ENCODE results near the gene IFI27. TPM values are rescaled to one million over a fixed set of nuclear protein-coding genes. Genes with fewer than 3 reads are reported as not detected.

The IFI27 gene
- total and polyA plus RNA-seq, 2 donors (not counting 1 experiment from before 2014, with no cell fraction given) = 0.15 to 0.81 TPM

DNA sequence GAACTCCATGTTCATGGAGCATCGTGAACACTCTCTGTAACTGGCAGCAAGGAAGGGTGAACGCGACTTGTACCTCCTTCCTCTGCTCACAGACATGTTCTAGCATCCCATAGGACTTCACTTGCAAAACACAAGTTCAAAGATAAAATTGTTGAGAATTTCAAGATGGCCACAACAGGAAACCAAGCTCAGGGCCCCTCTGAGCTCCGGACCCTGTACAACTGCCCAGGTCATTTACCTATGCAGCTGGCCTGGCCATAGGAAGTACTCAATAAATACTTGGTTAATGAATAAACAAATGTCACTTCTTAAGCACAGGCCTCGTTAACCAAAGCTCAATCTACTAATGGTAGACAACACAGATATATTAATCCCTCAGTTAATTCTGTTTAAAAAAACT is 51.9 kb downstream of the IFI27 start:
- Mint-ChIP-seq H3K27me3 (peaks cover 42% of the 10 kb centered on the region), H3K27ac (no peak overlapping the region), H3K4me3 (no peak overlapping the region), H3K4me1 (no peaks in the 10 kb centered on the region), H3K9me3 (ENCODE audit: insufficient read depth) (no peaks in the 10 kb centered on the region)
- Histone ChIP-seq H3K4me1 (ENCODE audit: control insufficient read depth in 2 of 2, insufficient read depth in 2 of 2, low read length in 2 of 2) (no peaks in the 10 kb centered on the region), H3K27me3 (replicated peaks in 1 of 4; ENCODE audit: control extremely low read depth in 1 of 4, control insufficient read depth in 3 of 4, insufficient read depth in 4 of 4, low read length in 3 of 4) (no peaks in the 10 kb centered on the region), H3K4me3 (ENCODE audit: control extremely low read depth in 1 of 5, extremely low read depth in 1 of 5, insufficient read depth in 1 of 5, low read depth in 2 of 5, low read length in 4 of 5) (no peak overlapping the region), H4K20me1 (ENCODE audit: control insufficient read depth, insufficient read depth, low read length, poor library complexity, severe bottlenecking) (no peaks in the 10 kb centered on the region), H3K36me3 (replicated peaks in 1 of 2; ENCODE audit: control extremely low read depth in 1 of 2, control insufficient read depth in 1 of 2, extremely low read depth in 1 of 2, insufficient read depth in 2 of 2, low read length in 1 of 2) (no peaks in the 10 kb centered on the region), H3K9ac (ENCODE audit: low read length) (no peak overlapping the region), H3K4me2 (replicated peaks; ENCODE audit: low read depth, low read length, poor library complexity, severe bottlenecking) (no peak overlapping the region), H3K9me3 (ENCODE audit: control extremely low read depth in 1 of 3, control insufficient read depth in 2 of 3, insufficient read depth in 1 of 3, low read length in 2 of 3) (no peaks in the 10 kb centered on the region), H3K27ac (ENCODE audit: low read length in 2 of 2) (no peak overlapping the region), H3K79me2 (ENCODE audit: control insufficient read depth, insufficient read depth, low read length) (no peaks in the 10 kb centered on the region), H2AFZ (ENCODE audit: insufficient read depth, low read depth, low read length, poor library complexity, severe bottlenecking) (no peak overlapping the region)
- ATAC-seq (ENCODE audit: low read depth) (no peak), DNase-seq (no peak)
- CTCF ChIA-PET = interaction anchor here (1.2 to 2.3 kb wide), 2 partner anchors 18 to 25 kb away, joined by 3 to 5 read pairs; no protein-coding TSS in a partner anchor
- WGBS (ENCODE audit: insufficient coverage) = 91% methylated on average over 3 of the region's 5 CpGs
- TF ChIP-seq, protein P1, sequence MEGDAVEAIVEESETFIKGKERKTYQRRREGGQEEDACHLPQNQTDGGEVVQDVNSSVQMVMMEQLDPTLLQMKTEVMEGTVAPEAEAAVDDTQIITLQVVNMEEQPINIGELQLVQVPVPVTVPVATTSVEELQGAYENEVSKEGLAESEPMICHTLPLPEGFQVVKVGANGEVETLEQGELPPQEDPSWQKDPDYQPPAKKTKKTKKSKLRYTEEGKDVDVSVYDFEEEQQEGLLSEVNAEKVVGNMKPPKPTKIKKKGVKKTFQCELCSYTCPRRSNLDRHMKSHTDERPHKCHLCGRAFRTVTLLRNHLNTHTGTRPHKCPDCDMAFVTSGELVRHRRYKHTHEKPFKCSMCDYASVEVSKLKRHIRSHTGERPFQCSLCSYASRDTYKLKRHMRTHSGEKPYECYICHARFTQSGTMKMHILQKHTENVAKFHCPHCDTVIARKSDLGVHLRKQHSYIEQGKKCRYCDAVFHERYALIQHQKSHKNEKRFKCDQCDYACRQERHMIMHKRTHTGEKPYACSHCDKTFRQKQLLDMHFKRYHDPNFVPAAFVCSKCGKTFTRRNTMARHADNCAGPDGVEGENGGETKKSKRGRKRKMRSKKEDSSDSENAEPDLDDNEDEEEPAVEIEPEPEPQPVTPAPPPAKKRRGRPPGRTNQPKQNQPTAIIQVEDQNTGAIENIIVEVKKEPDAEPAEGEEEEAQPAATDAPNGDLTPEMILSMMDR (IDR thresholded peaks at IDR 0.05) = no peak
- no peak for TF ChIP-seq EZH2 (IDR thresholded peaks at IDR 0.05; ENCODE audit: borderline replicate concordance, insufficient read depth, low read depth, low read length, poor library complexity, severe bottlenecking)
- intact Hi-C loops (cut with micrococcal nuclease) = no loop called here
- POLR2A ChIA-PET = no interaction called here

DNA sequence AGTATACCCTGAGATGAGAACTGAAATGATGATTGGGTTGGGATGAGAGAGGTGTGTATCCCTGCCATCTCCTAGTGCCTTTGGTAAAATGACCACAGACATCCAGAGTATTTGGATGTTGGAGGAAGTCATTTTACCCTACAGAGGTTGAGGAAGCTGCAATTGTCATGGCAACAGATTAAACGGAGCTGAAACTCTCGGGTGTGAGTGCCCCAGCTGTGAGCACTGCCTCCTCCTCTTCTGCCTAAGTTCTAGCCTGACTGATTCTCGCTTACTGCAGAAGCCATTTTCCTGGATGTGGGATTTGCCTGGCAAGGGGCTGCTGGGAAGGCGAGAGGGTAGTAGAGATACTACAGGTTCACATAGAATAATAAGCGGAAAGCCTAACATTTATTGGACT is 53.3 kb downstream of the IFI27 start:
- ChIA-PET CTCF (interaction anchor here (0.6 to 2.3 kb wide), 3 partner anchors 17 to 201 kb away, joined by 3 to 5 read pairs (median 3); no protein-coding TSS in a partner anchor), POLR2A (no interaction called here)
- Mint-ChIP-seq H3K4me1 (no peaks in the 10 kb centered on the region), H3K9me3 (ENCODE audit: insufficient read depth) (no peaks in the 10 kb centered on the region), H3K27me3 (peaks cover 30% of the 10 kb centered on the region), H3K27ac (no peak overlapping the region), H3K4me3 (no peak overlapping the region)
- WGBS (ENCODE audit: insufficient coverage) = 26% methylated on average over 3 of the region's 5 CpGs
- DNase-seq (no peak), ATAC-seq (ENCODE audit: low read depth) (no peak)
- H3K36me3 ChIP-seq (replicated peaks in 1 of 2; ENCODE audit: control extremely low read depth in 1 of 2, control insufficient read depth in 1 of 2, extremely low read depth in 1 of 2, insufficient read depth in 2 of 2, low read length in 1 of 2) = no peaks in the 10 kb centered on the region
- no peaks in the 10 kb centered on the region for H3K9me3 ChIP-seq (ENCODE audit: control extremely low read depth in 1 of 3, control insufficient read depth in 2 of 3, insufficient read depth in 1 of 3, low read length in 2 of 3)
- no peak overlapping the region for H3K4me3 ChIP-seq (ENCODE audit: control extremely low read depth in 1 of 5, extremely low read depth in 1 of 5, insufficient read depth in 1 of 5, low read depth in 2 of 5, low read length in 4 of 5)
- intact Hi-C loops (cut with micrococcal nuclease) = no loop called here
- no peak overlapping the region for H3K4me2 ChIP-seq (replicated peaks; ENCODE audit: low read depth, low read length, poor library complexity, severe bottlenecking)
- H2AFZ ChIP-seq (ENCODE audit: insufficient read depth, low read depth, low read length, poor library complexity, severe bottlenecking) = no peak overlapping the region
- H3K27ac ChIP-seq (ENCODE audit: low read length in 2 of 2) = no peak overlapping the region
- no peaks in the 10 kb centered on the region for H3K27me3 ChIP-seq (replicated peaks in 1 of 4; ENCODE audit: control extremely low read depth in 1 of 4, control insufficient read depth in 3 of 4, insufficient read depth in 4 of 4, low read length in 3 of 4)
- H3K9ac ChIP-seq (ENCODE audit: low read length) = no peak overlapping the region
- H3K79me2 ChIP-seq (ENCODE audit: control insufficient read depth, insufficient read depth, low read length) = no peaks in the 10 kb centered on the region
- H3K4me1 ChIP-seq (ENCODE audit: control insufficient read depth in 2 of 2, insufficient read depth in 2 of 2, low read length in 2 of 2) = no peaks in the 10 kb centered on the region
- H4K20me1 ChIP-seq (ENCODE audit: control insufficient read depth, insufficient read depth, low read length, poor library complexity, severe bottlenecking) = no peaks in the 10 kb centered on the region
- TF ChIP-seq, protein P1 (IDR thresholded peaks at IDR 0.05) = no peak
- no peak for TF ChIP-seq EZH2 (IDR thresholded peaks at IDR 0.05; ENCODE audit: borderline replicate concordance, insufficient read depth, low read depth, low read length, poor library complexity, severe bottlenecking)

All from B cell (primary cell).